HG02870 (cell line): ENCODE measurements around the gene SAMMSON.

Experiments used
- ATAC-seq: cut with Tn5 transposase; IDR thresholded peaks from one replicate; pipeline ENCODE4 v1.9.1; 2021; ENCODE audit warnings: mild to moderate bottlenecking, moderate library complexity; ENCODE audit not compliant: unreplicated experiment

SAMMSON gene

GRCh38 chr3:69999140-70000027, at the start of gene SAMMSON:
Gene SAMMSON, plus strand, starts transcription at chr3:69999733.
- no peak for ATAC-seq

- no peak for ATAC-seq
Observed at GRCh38 chr3:69951616-69952015, 47.9 kb upstream of the SAMMSON start.

- no peak for ATAC-seq
Observed at GRCh38 chr3:69959581-69959980, 40.0 kb upstream of the SAMMSON start.

GRCh38 chr3:69961706-69962439, 37.7 kb upstream of the SAMMSON start:
- ATAC-seq, result no peak

GRCh38 chr3:69963643-69964042, 35.9 kb upstream of the SAMMSON start:
- no peak for ATAC-seq

- ATAC-seq, result no peak
Observed at GRCh38 chr3:69967156-69967555, 32.4 kb upstream of the SAMMSON start.

- no peak for ATAC-seq
Observed at GRCh38 chr3:69970827-69971226, 28.7 kb upstream of the SAMMSON start.

GRCh38 chr3:69972672-69973071, 26.9 kb upstream of the SAMMSON start:
- ATAC-seq, result no peak

- ATAC-seq, result no peak
Observed at GRCh38 chr3:69976021-69976420, 23.5 kb upstream of the SAMMSON start.

GRCh38 chr3:69983546-69984265, 15.8 kb upstream of the SAMMSON start:
- ATAC-seq, result no peak

GRCh38 chr3:69985266-69985665, 14.3 kb upstream of the SAMMSON start:
- ATAC-seq, result no peak

- no peak for ATAC-seq
Observed at GRCh38 chr3:69986419-69986818, 13.1 kb upstream of the SAMMSON start.

- ATAC-seq, result no peak
Observed at GRCh38 chr3:69987833-69988232, 11.7 kb upstream of the SAMMSON start.

- ATAC-seq, result no peak
Observed at GRCh38 chr3:69993757-69994156, 5.8 kb upstream of the SAMMSON start.

- ATAC-seq, result no peak
Observed at GRCh38 chr3:69994919-69995318, 4.6 kb upstream of the SAMMSON start.

- ATAC-seq, result no peak
Observed at GRCh38 chr3:69997631-69998307, 1.8 kb upstream of the SAMMSON start.

- ATAC-seq, result no peak
Observed at GRCh38 chr3:69998759-69999139, 784 bp upstream of the SAMMSON start.

GRCh38 chr3:70000028-70000410, 486 bp downstream of the SAMMSON start:
- no peak for ATAC-seq

GRCh38 chr3:70000563-70001081, 1.1 kb downstream of the SAMMSON start:
- no peak for ATAC-seq

- no peak for ATAC-seq
Observed at GRCh38 chr3:70003119-70003518, 3.6 kb downstream of the SAMMSON start.

- no peak for ATAC-seq
Observed at GRCh38 chr3:70006089-70006488, 6.6 kb downstream of the SAMMSON start.
